ENCODE data around the gene RGS6. TPM values are rescaled to one million over a fixed set of nuclear protein-coding genes. Genes with fewer than 3 reads are reported as not detected.

Gene RGS6
- total and polyA plus RNA-seq, 2 experiments from 2014 or later, result not detected

DNA sequence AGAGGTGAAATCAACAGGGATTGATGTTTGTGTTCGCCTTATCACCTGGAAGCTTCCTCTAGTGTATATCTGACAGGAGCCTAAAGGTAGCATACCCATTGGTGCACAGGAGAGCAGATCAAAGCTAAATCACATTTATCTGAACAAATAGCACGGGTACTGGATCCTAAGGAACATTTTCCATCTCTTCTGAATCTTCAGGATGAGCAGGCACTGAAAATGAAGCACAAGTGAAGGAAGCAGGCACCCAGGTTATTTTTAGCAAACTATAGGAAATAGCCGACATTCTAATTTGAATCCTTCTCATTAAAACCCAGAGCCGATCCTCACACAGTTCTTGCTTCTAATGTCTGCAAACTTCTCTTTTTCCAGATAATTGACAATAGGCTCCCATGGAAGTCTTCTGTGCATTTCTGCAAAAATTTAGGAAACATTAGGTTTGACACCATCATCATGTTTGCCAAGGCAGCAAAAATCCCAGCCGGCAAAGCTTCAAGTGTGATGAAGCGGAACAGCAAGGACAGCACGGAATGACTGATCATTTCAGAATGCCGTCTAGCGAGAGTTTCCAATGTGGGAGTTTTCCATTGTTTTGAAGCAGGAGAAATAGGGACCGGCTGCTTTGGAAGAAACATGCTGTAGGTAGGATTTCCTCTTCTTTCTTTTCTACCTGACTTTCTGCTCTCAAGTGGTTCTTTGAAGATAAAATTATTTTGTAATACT is 24.3 kb upstream of the RGS6 start:
- TF ChIP-seq EZH2 (IDR thresholded peaks at IDR 0.05; ENCODE audit: insufficient read depth, poor library complexity, severe bottlenecking) (no peak), EZH2phosphoT487 (IDR thresholded peaks at IDR 0.05; ENCODE audit: insufficient read depth, low read depth) (no peak)
- WGBS, 2 experiments (ENCODE audit: low coverage in 1 of 2, low lambda C conversion rate in 2 of 2, missing lambda C conversion rate in 2 of 2), result 24% methylated on average over 10 of the region's 10 CpGs
- DNase-seq, result peak; percentile 4
- H3K9me2 ChIP-seq (ENCODE audit: insufficient read depth), result no peaks in the 10 kb centered on the region
- no peaks in the 10 kb centered on the region for H3K79me2 ChIP-seq (ENCODE audit: insufficient read depth)
- no peak overlapping the region for H3K4me2 ChIP-seq (ENCODE audit: unreplicated experiment)
- no peaks in the 10 kb centered on the region for H3K36me3 ChIP-seq (ENCODE audit: low read depth)
- H2AFZ ChIP-seq, result no peak overlapping the region
- no peaks in the 10 kb centered on the region for H3K4me1 ChIP-seq (ENCODE audit: insufficient read depth)
- no peak overlapping the region for H3K27ac ChIP-seq
- H3K4me3 ChIP-seq, result no peak overlapping the region
- no peak overlapping the region for H3K9ac ChIP-seq
- in situ Hi-C loops (cut with MboI), result no loop called here
- no peaks in the 10 kb centered on the region for H4K20me1 ChIP-seq (ENCODE audit: insufficient read depth)
- H3K9me3 ChIP-seq (ENCODE audit: low read depth), result no peaks in the 10 kb centered on the region
- H3F3A ChIP-seq (ENCODE audit: insufficient read depth), result no peaks in the 10 kb centered on the region
- H3K27me3 ChIP-seq (replicated peaks; ENCODE audit: insufficient read depth), result peaks cover 21% of the 10 kb centered on the region

DNA sequence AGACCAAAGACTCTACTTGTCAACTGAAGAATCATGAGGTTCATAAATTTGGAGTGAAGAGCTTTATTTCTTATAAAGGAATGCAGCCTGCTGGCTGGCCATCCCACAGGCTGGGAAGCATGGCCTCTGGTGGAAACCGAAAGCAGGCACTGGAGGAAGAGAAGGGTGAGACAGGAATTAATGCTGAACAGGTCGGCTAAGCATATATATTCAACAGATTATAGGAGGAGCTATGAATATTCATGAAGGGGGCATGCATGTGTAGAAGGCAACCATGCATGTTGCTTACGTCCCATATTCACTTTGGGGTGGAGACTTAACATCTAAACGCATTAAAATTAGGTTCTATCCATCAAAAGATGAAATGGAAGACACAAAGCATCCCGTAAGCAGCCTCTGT is 20.6 kb upstream of the RGS6 start:
- no peaks in the 10 kb centered on the region for H3K4me1 ChIP-seq (ENCODE audit: insufficient read depth)
- in situ Hi-C loops (cut with MboI), result no loop called here
- no peak overlapping the region for H3K4me2 ChIP-seq (ENCODE audit: unreplicated experiment)
- H3K27me3 ChIP-seq (replicated peaks; ENCODE audit: insufficient read depth), result peaks cover 21% of the 10 kb centered on the region
- no peaks in the 10 kb centered on the region for H4K20me1 ChIP-seq (ENCODE audit: insufficient read depth)
- H3K79me2 ChIP-seq (ENCODE audit: insufficient read depth), result no peaks in the 10 kb centered on the region
- no peak overlapping the region for H2AFZ ChIP-seq
- no peaks in the 10 kb centered on the region for H3K9me3 ChIP-seq (ENCODE audit: low read depth)
- H3K9me2 ChIP-seq (ENCODE audit: insufficient read depth), result no peaks in the 10 kb centered on the region
- no peak overlapping the region for H3K27ac ChIP-seq
- 19 to 25% methylated on average over 5 of the region's 5 CpGs for WGBS, 2 experiments (ENCODE audit: low coverage in 1 of 2, low lambda C conversion rate in 2 of 2, missing lambda C conversion rate in 2 of 2)
- H3K9ac ChIP-seq, result no peak overlapping the region
- H3K4me3 ChIP-seq, result no peak overlapping the region
- H3F3A ChIP-seq (ENCODE audit: insufficient read depth), result no peaks in the 10 kb centered on the region
- TF ChIP-seq EZH2phosphoT487 (IDR thresholded peaks at IDR 0.05; ENCODE audit: insufficient read depth, low read depth) (no peak), EZH2 (IDR thresholded peaks at IDR 0.05; ENCODE audit: insufficient read depth, poor library complexity, severe bottlenecking) (no peak)
- no peaks in the 10 kb centered on the region for H3K36me3 ChIP-seq (ENCODE audit: low read depth)
- DNase-seq, result no peak

DNA sequence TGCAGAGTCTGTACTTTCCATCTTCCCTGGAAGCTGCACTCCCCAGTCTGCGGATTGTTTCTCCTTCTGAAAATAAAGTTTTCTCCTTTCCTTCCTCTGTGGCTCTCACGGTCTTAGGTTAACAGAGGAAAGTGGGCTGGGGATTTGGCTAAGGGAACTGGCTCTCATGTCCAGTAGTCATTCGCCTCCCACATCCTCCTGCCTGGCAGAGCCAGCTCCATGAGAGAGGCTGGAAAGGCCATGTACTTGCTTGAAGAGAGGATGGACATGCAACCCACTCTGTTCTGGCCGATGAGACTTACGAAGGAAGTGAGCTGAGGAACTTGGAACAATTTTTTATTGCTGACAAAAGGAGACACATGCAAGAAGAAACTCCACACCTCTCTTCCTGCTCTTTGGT is 18.9 kb upstream of the RGS6 start:
- no peak overlapping the region for H3K4me3 ChIP-seq
- H3K27me3 ChIP-seq (replicated peaks; ENCODE audit: insufficient read depth), result peaks cover 20% of the 10 kb centered on the region
- H3K4me1 ChIP-seq (ENCODE audit: insufficient read depth), result no peaks in the 10 kb centered on the region
- H4K20me1 ChIP-seq (ENCODE audit: insufficient read depth), result no peaks in the 10 kb centered on the region
- H2AFZ ChIP-seq, result no peak overlapping the region
- in situ Hi-C loops (cut with MboI), result no loop called here
- no peaks in the 10 kb centered on the region for H3F3A ChIP-seq (ENCODE audit: insufficient read depth)
- no peaks in the 10 kb centered on the region for H3K79me2 ChIP-seq (ENCODE audit: insufficient read depth)
- H3K9me3 ChIP-seq (ENCODE audit: low read depth), result no peaks in the 10 kb centered on the region
- no peak overlapping the region for H3K4me2 ChIP-seq (ENCODE audit: unreplicated experiment)
- DNase-seq, result no peak
- H3K36me3 ChIP-seq (ENCODE audit: low read depth), result no peaks in the 10 kb centered on the region
- WGBS, 2 experiments (ENCODE audit: low coverage in 1 of 2, low lambda C conversion rate in 2 of 2, missing lambda C conversion rate in 2 of 2), result 8 to 9% methylated on average over 5 of the region's 5 CpGs
- H3K9ac ChIP-seq, result no peak overlapping the region
- TF ChIP-seq EZH2 (IDR thresholded peaks at IDR 0.05; ENCODE audit: insufficient read depth, poor library complexity, severe bottlenecking) (no peak), EZH2phosphoT487 (IDR thresholded peaks at IDR 0.05; ENCODE audit: insufficient read depth, low read depth) (no peak)
- no peak overlapping the region for H3K27ac ChIP-seq
- H3K9me2 ChIP-seq (ENCODE audit: insufficient read depth), result no peaks in the 10 kb centered on the region

DNA sequence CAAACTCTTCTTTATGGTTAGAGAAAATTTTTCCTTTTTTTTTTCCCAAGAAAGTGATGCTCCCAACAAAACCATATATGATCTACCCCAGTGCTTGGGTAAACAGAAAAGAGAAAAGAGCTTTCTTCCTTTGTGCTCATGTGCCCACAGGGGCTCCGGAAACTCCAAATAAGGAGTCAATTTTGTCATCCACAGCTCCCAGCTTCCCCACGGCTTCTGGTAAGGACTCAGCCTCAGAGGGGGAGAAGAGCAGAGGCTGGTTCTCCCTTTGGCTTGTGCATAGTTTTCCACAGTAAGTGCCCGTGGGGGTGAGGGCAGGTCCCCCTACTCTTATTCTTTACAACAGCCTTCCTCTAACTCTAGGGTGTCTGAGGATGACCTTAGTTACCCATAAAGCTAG is 13.3 kb upstream of the RGS6 start:
- H3K79me2 ChIP-seq (ENCODE audit: insufficient read depth), result no peaks in the 10 kb centered on the region

More for the DNA sequence above, 13.3 kb upstream of the RGS6 start:
- no peak overlapping the region for H2AFZ ChIP-seq
- H3K27me3 ChIP-seq (replicated peaks; ENCODE audit: insufficient read depth), result no peaks in the 10 kb centered on the region
- WGBS, 2 experiments (ENCODE audit: low coverage in 1 of 2, low lambda C conversion rate in 2 of 2, missing lambda C conversion rate in 2 of 2), result 25 to 27% methylated on average over 3 of the region's 3 CpGs
- no peak overlapping the region for H3K4me2 ChIP-seq (ENCODE audit: unreplicated experiment)
- no peaks in the 10 kb centered on the region for H3K9me3 ChIP-seq (ENCODE audit: low read depth)
- DNase-seq, result no peak
- no peaks in the 10 kb centered on the region for H3F3A ChIP-seq (ENCODE audit: insufficient read depth)
- H3K4me1 ChIP-seq (ENCODE audit: insufficient read depth), result no peaks in the 10 kb centered on the region
- no peaks in the 10 kb centered on the region for H4K20me1 ChIP-seq (ENCODE audit: insufficient read depth)
- H3K4me3 ChIP-seq, result no peak overlapping the region
- in situ Hi-C loops (cut with MboI), result no loop called here
- H3K9me2 ChIP-seq (ENCODE audit: insufficient read depth), result no peaks in the 10 kb centered on the region
- H3K9ac ChIP-seq, result no peak overlapping the region
- no peaks in the 10 kb centered on the region for H3K36me3 ChIP-seq (ENCODE audit: low read depth)
- no peak for TF ChIP-seq EZH2phosphoT487 (IDR thresholded peaks at IDR 0.05; ENCODE audit: insufficient read depth, low read depth)
- TF ChIP-seq EZH2 (IDR thresholded peaks at IDR 0.05; ENCODE audit: insufficient read depth, poor library complexity, severe bottlenecking), result no peak
- H3K27ac ChIP-seq, result no peak overlapping the region
